Left ventricle myocardium inferior (tissue), 1 donor: ENCODE results near the gene EPB41L4B. TPM values are rescaled to one million over a fixed set of nuclear protein-coding genes. Genes with fewer than 3 reads are reported as not detected.

ENCODE experiments used
- DNase-seq: peaks from one replicate; pipeline ENCODE4 v3.0.0-alpha.2; 2020
- H3K27ac ChIP-seq: fragments of 200-600 bp; replicated peaks from 2 replicates; pipeline ENCODE4 v1.8.0; 2021
- H3K27me3 ChIP-seq: fragments of 200-600 bp; 2 replicates; pipeline ENCODE4 v1.8.0; 2021; ENCODE audit warnings: low read depth
- H3K36me3 ChIP-seq: fragments of 200-600 bp; 2 replicates; pipeline ENCODE4 v1.8.0; 2021
- H3K4me1 ChIP-seq: fragments of 200-600 bp; 2 replicates; pipeline ENCODE4 v1.8.0; 2021
- H3K4me3 ChIP-seq: fragments of 200-600 bp; 2 replicates; pipeline ENCODE4 v1.8.0; 2021; ENCODE audit warnings: mild to moderate bottlenecking, moderate library complexity
- H3K9me3 ChIP-seq: fragments of 200-600 bp; replicated peaks from 2 replicates; pipeline ENCODE4 v1.8.0; 2021
- CTCF ChIP-seq: fragments of 200-600 bp; IDR thresholded peaks from 2 replicates; pipeline ENCODE4 v1.8.0; 2021; ENCODE audit warnings: antibody characterized with exemption, mild to moderate bottlenecking, borderline replicate concordance
- intact Hi-C: fragments of 100-400 bp; cut with micrococcal nuclease; formaldehyde crosslinking; loops from one replicate; pipeline ENCODE4 v1.11.0; 2022
- total RNA-seq: library from RNA; stranded (reverse); fragmentation: NEBNext Ultra II Directional; extraction: Animal tissue kit (Norgen Biotek cat#: 25700); gene quantifications from one replicate; pipeline ENCODE4 v1.2.1, GENCODE V29; 2021
- donor health status: DM: no; HTN: yes; CAD: no; lungs with severe emphysema.

The EPB41L4B gene
- total RNA-seq, 1 donor from 2014 or later, result 13.9 TPM

DNA sequence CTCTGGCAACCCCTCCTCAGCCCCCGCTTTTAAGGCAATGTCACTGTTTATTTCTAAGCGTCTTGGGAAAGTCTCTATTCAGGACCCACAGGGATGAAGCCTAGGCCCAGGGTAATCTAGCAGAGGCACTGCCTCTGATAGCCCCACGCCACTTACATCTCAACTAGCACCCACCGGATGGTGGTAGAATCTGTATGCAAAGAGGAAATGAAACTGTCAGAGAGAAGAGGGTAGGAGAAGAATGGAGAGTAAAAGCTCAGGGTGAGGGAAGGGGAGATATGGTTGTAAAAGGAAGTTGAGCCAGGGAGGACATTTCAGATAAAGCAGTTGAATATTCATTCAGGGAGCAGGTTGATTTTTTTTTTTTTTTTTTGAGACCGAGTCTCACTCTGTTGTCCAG is 156.8 kb downstream of the EPB41L4B start:
- Histone ChIP-seq H3K4me3 (no peak overlapping the region), H3K27ac (no peak overlapping the region), H3K9me3 (peaks cover 10% of the 10 kb centered on the region), H3K36me3 (no peaks in the 10 kb centered on the region), H3K27me3 (peaks cover 43% of the 10 kb centered on the region), H3K4me1 (no peaks in the 10 kb centered on the region)
- no peak for DNase-seq
- no peak for TF ChIP-seq CTCF
- intact Hi-C loops, result no loop called here

- no peak for TF ChIP-seq CTCF
- DNase-seq, result no peak
- intact Hi-C loops, result no loop called here
Observed at GRCh38 chr9:109163194-109163593, 157.7 kb downstream of the EPB41L4B start.

GRCh38 chr9:109162677-109163076 is 158.2 kb downstream of the EPB41L4B start:
- no peak overlapping the region for H3K27ac ChIP-seq
- H3K36me3 ChIP-seq, result no peaks in the 10 kb centered on the region
- intact Hi-C loops, result no loop called here
- peaks cover 10% of the 10 kb centered on the region for H3K9me3 ChIP-seq
- H3K27me3 ChIP-seq, result peaks cover 32% of the 10 kb centered on the region
- no peak overlapping the region for H3K4me3 ChIP-seq
- no peak for DNase-seq
- TF ChIP-seq CTCF, result no peak
- no peaks in the 10 kb centered on the region for H3K4me1 ChIP-seq

More at GRCh38 chr9:109163194-109163593, 157.7 kb downstream of the EPB41L4B start:
- Histone ChIP-seq H3K27ac (no peak overlapping the region), H3K4me1 (no peaks in the 10 kb centered on the region), H3K4me3 (no peak overlapping the region), H3K27me3 (peaks cover 37% of the 10 kb centered on the region), H3K36me3 (no peaks in the 10 kb centered on the region), H3K9me3 (peaks cover 10% of the 10 kb centered on the region)

GRCh38 chr9:109161471-109161870 is 159.4 kb downstream of the EPB41L4B start:
- H3K9me3 ChIP-seq, result peaks cover 10% of the 10 kb centered on the region
- intact Hi-C loops, result no loop called here

GRCh38 chr9:109159583-109159982 is 161.3 kb downstream of the EPB41L4B start:
- Histone ChIP-seq H3K27ac (no peak overlapping the region), H3K36me3 (no peaks in the 10 kb centered on the region), H3K4me1 (no peaks in the 10 kb centered on the region), H3K27me3 (peaks cover under 1% of the 10 kb centered on the region), H3K9me3 (no peaks in the 10 kb centered on the region), H3K4me3 (no peak overlapping the region)
- intact Hi-C loops, result no loop called here
- TF ChIP-seq CTCF, result no peak
- no peak for DNase-seq

More at GRCh38 chr9:109161471-109161870, 159.4 kb downstream of the EPB41L4B start:
- peaks cover 20% of the 10 kb centered on the region for H3K27me3 ChIP-seq
- no peaks in the 10 kb centered on the region for H3K36me3 ChIP-seq
- no peak overlapping the region for H3K4me3 ChIP-seq
- TF ChIP-seq CTCF, result no peak
- no peak overlapping the region for H3K27ac ChIP-seq
- H3K4me1 ChIP-seq, result no peaks in the 10 kb centered on the region
- no peak for DNase-seq
